Measurements from ENCODE around the gene TP53TG5.

DNA sequence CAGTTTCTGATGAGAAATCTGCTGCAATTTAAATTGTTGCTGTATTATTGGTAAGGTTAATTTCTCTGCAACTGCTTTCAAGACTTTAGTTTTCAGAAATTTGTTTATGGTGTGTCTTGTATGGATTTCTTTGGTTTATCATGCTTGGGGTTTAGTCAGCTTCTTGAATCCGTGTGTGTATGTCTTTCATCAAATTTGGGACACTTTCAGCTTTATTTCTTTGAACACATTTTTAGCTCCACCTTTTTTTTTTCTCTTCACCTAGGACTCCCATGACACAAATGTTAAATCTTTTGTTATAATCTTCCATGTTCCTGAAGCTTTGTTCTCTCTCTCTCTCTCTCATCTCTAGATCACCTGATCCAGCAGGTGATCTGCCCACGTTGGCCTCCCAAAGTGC lies 13.4 kb upstream of the TP53TG5 start:
- TF ChIP-seq, protein P1, sequence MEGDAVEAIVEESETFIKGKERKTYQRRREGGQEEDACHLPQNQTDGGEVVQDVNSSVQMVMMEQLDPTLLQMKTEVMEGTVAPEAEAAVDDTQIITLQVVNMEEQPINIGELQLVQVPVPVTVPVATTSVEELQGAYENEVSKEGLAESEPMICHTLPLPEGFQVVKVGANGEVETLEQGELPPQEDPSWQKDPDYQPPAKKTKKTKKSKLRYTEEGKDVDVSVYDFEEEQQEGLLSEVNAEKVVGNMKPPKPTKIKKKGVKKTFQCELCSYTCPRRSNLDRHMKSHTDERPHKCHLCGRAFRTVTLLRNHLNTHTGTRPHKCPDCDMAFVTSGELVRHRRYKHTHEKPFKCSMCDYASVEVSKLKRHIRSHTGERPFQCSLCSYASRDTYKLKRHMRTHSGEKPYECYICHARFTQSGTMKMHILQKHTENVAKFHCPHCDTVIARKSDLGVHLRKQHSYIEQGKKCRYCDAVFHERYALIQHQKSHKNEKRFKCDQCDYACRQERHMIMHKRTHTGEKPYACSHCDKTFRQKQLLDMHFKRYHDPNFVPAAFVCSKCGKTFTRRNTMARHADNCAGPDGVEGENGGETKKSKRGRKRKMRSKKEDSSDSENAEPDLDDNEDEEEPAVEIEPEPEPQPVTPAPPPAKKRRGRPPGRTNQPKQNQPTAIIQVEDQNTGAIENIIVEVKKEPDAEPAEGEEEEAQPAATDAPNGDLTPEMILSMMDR (IDR thresholded peaks at IDR 0.05), result no peak
- TF ChIP-seq POLR2AphosphoS5 (IDR thresholded peaks at IDR 0.05), result no peak

Data from breast epithelium (tissue), 3 donors.